PC-3 (cell line): ENCODE results near the gene KLHDC9.

Experiments
- CTCF ChIP-seq: fragments of 300-600 bp; sonication (generic); conservative IDR thresholded peaks from 2 replicates; pipeline ENCODE4 v1.5.1; 2017; ENCODE audit warnings: antibody characterized with exemption, low read depth, mild to moderate bottlenecking, low read length
- EZH2 ChIP-seq: fragments of 300-600 bp; sonication (generic); IDR thresholded peaks from one replicate; pipeline ENCODE4 v1.6.1; 2017; ENCODE audit warnings: antibody characterized with exemption, mild to moderate bottlenecking, low read length; ENCODE audit not compliant: unreplicated experiment

DNA sequence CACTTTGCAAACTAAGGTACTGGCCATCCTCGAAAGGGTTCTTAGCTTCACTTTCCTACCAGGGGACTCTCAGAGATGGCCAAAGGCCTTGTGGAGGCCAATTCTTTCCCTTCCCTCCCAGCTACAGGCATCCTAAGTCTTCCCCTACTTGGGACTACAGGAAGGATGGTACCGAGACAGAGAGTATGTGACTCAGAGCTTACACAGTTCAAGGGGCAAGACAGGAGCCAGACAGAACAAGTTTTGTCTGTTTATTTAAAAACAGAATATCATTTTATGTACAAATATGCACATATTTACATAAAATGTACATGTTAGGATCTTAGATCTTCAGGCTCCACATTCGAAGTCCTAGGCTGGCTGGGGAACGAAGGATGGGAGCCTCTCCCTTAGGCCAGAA, 27.4 kb upstream of the KLHDC9 start:
- TF ChIP-seq CTCF (no peak), EZH2 (no peak)
